Kidney glomerular epithelial cell (primary cell): ENCODE measurements around the gene TMEM120A.

Source experiments
- DNase-seq: peaks from one replicate; lab custom pipeline; 2025; lab: John Stamatoyannopoulos, UW

Gene TMEM120A

DNA sequence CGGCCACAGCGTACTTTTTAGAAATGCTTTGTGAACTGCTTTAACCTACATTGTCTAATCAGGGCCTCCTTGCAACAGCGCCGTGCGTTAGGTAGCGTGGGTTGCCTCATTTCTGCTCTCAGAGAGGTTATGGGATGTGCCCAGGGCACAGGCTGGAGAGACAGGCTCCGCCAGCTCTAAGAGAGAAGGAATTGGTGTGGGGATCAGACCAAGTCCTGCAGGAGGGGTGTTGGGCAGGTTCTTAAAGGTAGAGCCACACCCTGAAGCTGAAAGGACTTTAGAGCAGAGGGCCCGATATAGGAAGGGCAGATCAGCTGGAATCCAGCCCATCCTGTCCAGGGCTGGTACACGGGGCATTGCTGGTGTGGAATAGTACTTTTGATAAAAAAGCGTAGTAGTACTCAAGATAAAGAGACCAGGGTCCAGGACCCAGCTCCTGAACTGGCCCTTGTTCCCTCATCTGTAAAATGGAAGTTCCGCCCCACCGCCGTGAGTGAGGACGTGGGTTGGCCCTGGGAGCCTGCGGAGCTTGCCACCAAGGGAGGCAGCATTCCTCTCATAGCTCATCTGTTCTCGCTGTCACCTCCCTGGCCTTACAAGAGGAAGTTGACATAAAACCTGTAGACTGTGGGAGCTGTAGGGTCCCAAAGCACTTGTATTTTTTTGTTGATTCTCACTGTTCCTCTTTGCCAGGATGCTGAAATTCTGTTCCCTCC, 37.2 kb downstream of the TMEM120A start:
- DNase-seq, result peak; percentile 65

GRCh38 chr7:75955331-75955955, 39.0 kb downstream of the TMEM120A start:
- DNase-seq, result no peak

DNA sequence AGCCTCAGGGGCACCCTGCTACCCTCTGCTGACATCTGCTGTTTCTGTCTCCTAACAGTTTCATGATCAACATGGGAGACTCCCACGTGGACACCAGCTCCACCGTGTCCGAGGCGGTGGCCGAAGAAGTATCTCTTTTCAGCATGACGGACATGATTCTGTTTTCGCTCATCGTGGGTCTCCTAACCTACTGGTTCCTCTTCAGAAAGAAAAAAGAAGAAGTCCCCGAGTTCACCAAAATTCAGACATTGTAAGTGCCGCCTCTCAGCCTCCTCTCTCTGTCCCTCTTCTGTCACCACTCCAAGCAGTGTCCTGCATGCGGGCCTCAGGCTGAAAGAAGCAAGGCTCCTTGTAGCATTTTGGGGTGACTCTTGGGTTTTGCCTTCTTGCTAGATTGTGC, 40.5 kb downstream of the TMEM120A start:
- DNase-seq, result no peak

- no peak for DNase-seq
Observed at GRCh38 chr7:75953431-75953830, 41.0 kb downstream of the TMEM120A start.

- DNase-seq, result peak; percentile 40
Observed at GRCh38 chr7:75951506-75951905, 42.9 kb downstream of the TMEM120A start.

DNA sequence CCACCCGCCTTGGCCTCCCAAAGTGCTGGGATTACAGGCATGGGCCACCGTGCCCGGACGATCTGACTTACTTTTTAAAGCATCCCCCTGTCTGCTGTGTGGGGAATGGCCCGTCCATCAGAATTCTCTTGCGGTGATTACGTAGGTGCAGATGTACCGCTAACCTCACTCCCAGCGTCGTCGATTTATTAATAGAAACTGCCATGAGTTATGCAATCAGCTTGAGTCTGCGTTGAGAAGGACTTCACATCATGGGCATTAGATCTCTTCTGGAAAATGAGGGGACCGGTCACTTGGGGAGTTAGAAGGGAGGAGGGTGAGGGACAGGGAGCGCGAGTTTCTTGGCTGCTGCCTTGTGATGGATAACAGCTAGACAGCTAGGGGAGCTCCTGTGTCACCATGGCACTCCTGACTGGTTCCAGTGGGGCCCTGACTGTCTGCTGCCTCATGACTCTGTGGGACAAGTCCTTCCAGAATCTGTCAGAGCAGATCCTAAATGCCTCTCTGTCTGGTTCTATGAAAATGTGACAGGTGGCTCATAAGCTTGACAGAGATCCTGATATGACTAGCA, 44.2 kb downstream of the TMEM120A start:
- DNase-seq, result no peak

GRCh38 chr7:75948179-75948578, 46.2 kb downstream of the TMEM120A start:
- no peak for DNase-seq

DNA sequence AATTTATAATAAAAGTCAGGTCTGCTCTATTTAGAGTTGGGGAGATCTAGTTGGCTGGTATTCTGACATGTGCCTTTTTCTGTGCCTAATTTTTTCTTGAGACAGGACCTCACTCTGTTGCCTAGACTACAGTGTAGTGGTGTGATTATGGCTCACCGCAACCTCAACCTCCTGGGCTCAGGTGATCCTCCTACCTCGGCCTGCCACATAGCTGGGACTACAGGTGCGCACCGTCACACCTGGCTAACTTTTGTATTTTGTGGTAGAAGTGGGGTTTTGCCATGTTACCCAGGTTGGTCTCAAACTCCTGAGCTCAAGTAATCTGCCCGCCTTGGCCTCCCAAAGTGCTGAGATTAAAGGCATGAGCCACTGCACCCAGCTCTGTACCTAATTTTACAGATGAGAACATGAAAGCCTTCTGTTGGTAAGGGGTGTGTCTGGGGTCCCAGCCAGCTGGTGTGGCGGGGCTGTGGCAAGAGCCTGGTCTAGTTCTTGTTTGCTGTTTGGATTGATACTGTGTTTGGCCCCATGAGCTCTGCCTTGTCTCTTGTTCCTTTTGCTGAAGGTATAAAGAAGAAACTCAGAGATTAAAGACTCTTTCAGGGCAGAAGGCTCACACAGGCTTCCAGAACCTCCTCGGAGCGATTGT, 48.1 kb downstream of the TMEM120A start:
- no peak for DNase-seq

DNA sequence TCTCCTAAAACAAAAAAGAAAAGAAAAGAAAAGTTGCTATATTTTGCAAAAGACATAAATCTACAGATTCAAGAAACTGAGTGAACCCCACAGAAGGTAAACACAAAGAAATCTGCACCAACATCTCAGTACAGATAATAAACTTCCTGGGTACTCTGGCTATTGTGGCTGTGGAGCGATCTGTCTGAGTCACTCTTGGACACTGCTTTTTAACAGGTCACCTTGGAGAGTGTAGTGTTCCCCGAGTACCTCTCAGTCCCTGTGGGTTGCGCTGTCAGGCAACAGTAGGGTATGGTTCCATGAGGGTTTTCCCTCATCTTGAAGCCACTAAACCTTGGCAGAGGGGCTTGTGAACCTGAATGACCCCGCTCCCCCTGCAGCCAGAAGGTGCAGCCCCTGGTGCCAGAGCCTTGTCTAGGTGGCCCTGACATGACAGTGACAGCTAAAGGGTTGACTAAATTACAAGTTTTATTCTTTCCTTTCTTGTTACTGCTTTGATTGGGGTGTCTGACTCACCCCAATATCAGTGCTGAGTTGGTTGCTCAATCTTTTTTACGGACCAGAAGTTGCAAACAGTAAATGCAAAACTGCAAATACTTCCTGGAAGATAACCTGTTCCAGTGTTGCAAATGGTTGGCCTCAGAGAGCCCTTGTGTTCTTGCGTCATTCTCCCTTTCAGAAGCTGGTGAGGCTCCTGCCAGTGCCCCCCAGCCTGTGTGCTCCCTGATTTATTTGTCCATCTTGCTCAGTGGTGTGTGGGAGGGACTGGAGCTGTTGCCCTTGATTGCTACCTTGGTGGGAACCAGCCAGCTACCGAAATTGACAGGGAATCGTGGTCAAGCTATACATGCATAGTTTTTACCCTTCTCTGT, 48.9 kb downstream of the TMEM120A start:
- peak; percentile 56 for DNase-seq

DNA sequence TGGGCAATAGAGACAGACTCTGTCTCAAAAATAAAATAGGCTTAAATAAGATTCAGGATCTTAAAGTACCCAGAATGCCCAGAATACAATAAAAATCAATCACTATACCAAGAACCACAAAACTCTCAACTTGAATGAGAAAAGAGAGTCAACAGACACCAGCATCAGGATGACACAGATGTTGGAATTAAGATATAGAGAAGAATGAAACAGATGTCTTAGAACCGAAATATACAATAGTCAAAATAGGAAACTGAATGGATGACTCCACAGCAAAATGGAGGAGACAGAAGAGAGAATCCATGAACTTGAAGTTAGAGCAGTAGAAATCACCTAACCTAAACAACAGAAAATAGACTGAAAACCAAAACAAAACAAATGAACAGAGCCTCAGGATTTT, 49.9 kb downstream of the TMEM120A start:
- no peak for DNase-seq

GRCh38 chr7:75943864-75944263, 50.5 kb downstream of the TMEM120A start:
- peak; percentile 35 for DNase-seq

DNA sequence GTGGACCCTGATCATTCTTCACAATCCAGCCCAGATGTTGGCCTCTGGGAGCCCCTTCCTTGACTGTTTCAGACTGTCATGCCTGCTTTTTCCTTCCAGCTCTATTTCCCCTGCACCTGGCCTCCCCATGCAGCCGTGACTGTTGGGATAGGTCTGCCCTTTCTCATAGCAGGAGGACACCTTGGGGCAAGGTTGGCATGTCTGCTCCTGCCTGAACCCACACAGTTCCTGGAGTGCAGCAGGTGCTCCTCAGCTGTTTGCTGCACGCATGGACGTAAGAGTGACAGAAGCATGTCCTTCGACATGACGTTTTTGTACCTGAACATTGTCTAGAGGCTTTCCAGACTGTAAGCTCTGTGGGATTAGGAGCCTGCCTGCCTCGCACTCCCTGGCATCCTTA, 55.5 kb downstream of the TMEM120A start:
- no peak for DNase-seq

DNA sequence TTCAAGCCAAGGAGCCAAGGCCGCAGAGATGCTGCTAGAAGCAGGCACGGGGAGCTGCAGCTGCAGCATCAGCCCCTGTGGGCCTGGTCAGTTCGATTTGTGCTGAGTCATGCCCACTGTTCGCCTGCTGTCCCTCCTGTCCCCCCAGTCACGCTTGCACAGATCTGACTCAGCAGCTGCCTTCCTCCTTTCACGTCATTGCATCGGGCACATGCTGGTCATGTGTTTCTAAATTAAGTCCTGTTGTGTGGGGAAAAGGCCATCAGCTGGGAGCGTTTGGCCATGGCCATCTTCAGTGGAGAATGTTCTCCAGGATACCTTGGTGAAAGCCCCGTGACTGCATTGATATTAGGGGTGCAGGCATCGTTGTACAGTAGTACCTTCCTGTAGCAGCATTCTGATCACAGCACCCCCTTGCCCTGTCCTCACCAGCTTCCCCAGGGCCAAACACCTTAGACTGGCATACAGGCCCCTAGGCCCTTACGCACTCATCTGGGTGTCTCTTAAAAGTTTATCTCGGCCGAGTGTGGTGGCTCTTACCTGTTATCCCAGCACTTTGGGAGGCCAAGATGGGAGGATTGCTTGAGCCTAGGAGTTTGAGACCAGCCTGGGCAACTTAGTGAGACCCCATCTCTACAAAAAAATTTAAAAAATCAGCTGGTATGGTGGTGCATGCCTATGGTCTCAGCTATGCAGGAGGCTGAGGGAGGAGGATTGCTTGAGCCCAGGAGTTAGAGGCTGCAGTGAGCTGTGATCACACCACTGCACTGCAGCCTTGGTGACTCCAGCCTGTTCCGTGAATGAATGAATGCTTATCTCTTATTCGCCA, 56.2 kb downstream of the TMEM120A start:
- peak; percentile 48 for DNase-seq
